ENCODE measurements around the gene CAMLG.

CAMLG gene

GRCh38 chr5:134724872-134725271, 13.5 kb upstream of the CAMLG start:
- no peaks in the 10 kb centered on the region for H3K27me3 ChIP-seq (replicated peaks in 2 of 5; ENCODE audit: control insufficient read depth in 4 of 5, insufficient read depth in 5 of 5, low read length in 4 of 5)
- H3K27ac ChIP-seq (ENCODE audit: insufficient read depth in 1 of 2, low read depth in 1 of 2, low read length in 2 of 2, poor library complexity in 1 of 2, severe bottlenecking in 2 of 2) = no peak overlapping the region
- CTCF ChIA-PET = interaction anchor here (1.1 kb wide), 1 partner anchor 16 kb away, joined by 3 read pairs; no protein-coding TSS in a partner anchor
- POLR2A ChIA-PET = no interaction called here
- H3K4me1 ChIP-seq (ENCODE audit: control extremely low read depth in 1 of 4, control insufficient read depth in 4 of 4, insufficient read depth in 4 of 4, low read length in 3 of 4) = no peaks in the 10 kb centered on the region
- no CpG with 5 or more reads among the region's 1 CpG for WGBS (ENCODE audit: insufficient coverage)
- H3K9me3 ChIP-seq (ENCODE audit: control extremely low read depth in 1 of 5, control insufficient read depth in 4 of 5, insufficient read depth in 2 of 5, low read depth in 1 of 5, low read length in 4 of 5) = no peaks in the 10 kb centered on the region
- peaks cover 5 to 32% (median 16%) of the 10 kb centered on the region in 4 experiments for H3K36me3 ChIP-seq (ENCODE audit: control insufficient read depth in 4 of 4, insufficient read depth in 4 of 4, low read length in 3 of 4)
- H3K4me3 ChIP-seq (ENCODE audit: control insufficient read depth in 1 of 7, extremely low read depth in 1 of 7, insufficient read depth in 4 of 7, low read depth in 2 of 7, low read length in 6 of 7) = no peak overlapping the region
- DNase-seq = no peak

- WGBS (ENCODE audit: insufficient coverage) = 53% methylated on average over 2 of the region's 3 CpGs
- H3K27ac ChIP-seq (ENCODE audit: insufficient read depth in 1 of 2, low read depth in 1 of 2, low read length in 2 of 2, poor library complexity in 1 of 2, severe bottlenecking in 2 of 2) = no peak overlapping the region
- POLR2A ChIA-PET = no interaction called here
- CTCF ChIA-PET = no interaction called here
- H3K27me3 ChIP-seq (replicated peaks in 2 of 5; ENCODE audit: control insufficient read depth in 4 of 5, insufficient read depth in 5 of 5, low read length in 4 of 5) = no peaks in the 10 kb centered on the region
- H3K9me3 ChIP-seq (ENCODE audit: control extremely low read depth in 1 of 5, control insufficient read depth in 4 of 5, insufficient read depth in 2 of 5, low read depth in 1 of 5, low read length in 4 of 5) = no peaks in the 10 kb centered on the region
- peaks cover 3 to 26% (median 17%) of the 10 kb centered on the region in 4 experiments for H3K4me1 ChIP-seq (ENCODE audit: control extremely low read depth in 1 of 4, control insufficient read depth in 4 of 4, insufficient read depth in 4 of 4, low read length in 3 of 4)
- H3K36me3 ChIP-seq (ENCODE audit: control insufficient read depth in 4 of 4, insufficient read depth in 4 of 4, low read length in 3 of 4) = no peaks in the 10 kb centered on the region
- DNase-seq = peak in 1 of 3 donors; percentile 15
- no peak overlapping the region for H3K4me3 ChIP-seq (ENCODE audit: control insufficient read depth in 1 of 7, extremely low read depth in 1 of 7, insufficient read depth in 4 of 7, low read depth in 2 of 7, low read length in 6 of 7)
Measured at GRCh38 chr5:134732819-134733218, 5.5 kb upstream of the CAMLG start.

- ChIA-PET POLR2A (no interaction called here), CTCF (interaction anchor here (0.6 to 1.8 kb wide), 3 partner anchors 27 to 440 kb away, joined by 3 to 4 read pairs (median 4); no protein-coding TSS in a partner anchor)
- peaks cover 9 to 43% (median 31%) of the 10 kb centered on the region in 4 experiments for H3K4me1 ChIP-seq (ENCODE audit: control extremely low read depth in 1 of 4, control insufficient read depth in 4 of 4, insufficient read depth in 4 of 4, low read length in 3 of 4)
- H3K9me3 ChIP-seq (ENCODE audit: control extremely low read depth in 1 of 5, control insufficient read depth in 4 of 5, insufficient read depth in 2 of 5, low read depth in 1 of 5, low read length in 4 of 5) = no peaks in the 10 kb centered on the region
- no peaks in the 10 kb centered on the region for H3K36me3 ChIP-seq (ENCODE audit: control insufficient read depth in 4 of 4, insufficient read depth in 4 of 4, low read length in 3 of 4)
- no peaks in the 10 kb centered on the region for H3K27me3 ChIP-seq (replicated peaks in 2 of 5; ENCODE audit: control insufficient read depth in 4 of 5, insufficient read depth in 5 of 5, low read length in 4 of 5)
- H3K27ac ChIP-seq (ENCODE audit: insufficient read depth in 1 of 2, low read depth in 1 of 2, low read length in 2 of 2, poor library complexity in 1 of 2, severe bottlenecking in 2 of 2) = no peak overlapping the region
- peak; percentile 15 to 55 (median 52) for DNase-seq
- H3K4me3 ChIP-seq (ENCODE audit: control insufficient read depth in 1 of 7, extremely low read depth in 1 of 7, insufficient read depth in 4 of 7, low read depth in 2 of 7, low read length in 6 of 7) = no peak overlapping the region
- 58% methylated on average over 2 of the region's 4 CpGs for WGBS (ENCODE audit: insufficient coverage)
Measured at GRCh38 chr5:134735243-134735642, 3.1 kb upstream of the CAMLG start.

- Histone ChIP-seq H3K36me3 (ENCODE audit: control insufficient read depth in 4 of 4, insufficient read depth in 4 of 4, low read length in 3 of 4) (peaks cover 0 to 6% (median 3%) of the 10 kb centered on the region in 4 experiments), H3K4me3 (ENCODE audit: control insufficient read depth in 1 of 7, extremely low read depth in 1 of 7, insufficient read depth in 4 of 7, low read depth in 2 of 7, low read length in 6 of 7) (no peak overlapping the region), H3K9me3 (ENCODE audit: control extremely low read depth in 1 of 5, control insufficient read depth in 4 of 5, insufficient read depth in 2 of 5, low read depth in 1 of 5, low read length in 4 of 5) (no peaks in the 10 kb centered on the region), H3K27ac (ENCODE audit: insufficient read depth in 1 of 2, low read depth in 1 of 2, low read length in 2 of 2, poor library complexity in 1 of 2, severe bottlenecking in 2 of 2) (peak overlapping the region in 1 of 2 experiments; percentile 25), H3K27me3 (replicated peaks in 2 of 5; ENCODE audit: control insufficient read depth in 4 of 5, insufficient read depth in 5 of 5, low read length in 4 of 5) (no peaks in the 10 kb centered on the region), H3K4me1 (ENCODE audit: control extremely low read depth in 1 of 4, control insufficient read depth in 4 of 4, insufficient read depth in 4 of 4, low read length in 3 of 4) (peaks cover 9 to 45% (median 34%) of the 10 kb centered on the region in 4 experiments)
- peak; percentile 8 to 69 (median 55) for DNase-seq
- ChIA-PET CTCF (interaction anchor here (0.8 to 1.3 kb wide), 3 partner anchors 8 to 469 kb away, joined by 3 to 4 read pairs (median 3); no protein-coding TSS in a partner anchor), POLR2A (interaction anchor here (0.8 kb wide), 1 partner anchor 27 kb away, joined by 3 read pairs; no protein-coding TSS in a partner anchor)
- no CpG with 5 or more reads among the region's 2 CpGs for WGBS (ENCODE audit: insufficient coverage)
Measured at GRCh38 chr5:134736173-134736812, 2.1 kb upstream of the CAMLG start.

- H3K27ac ChIP-seq (ENCODE audit: insufficient read depth in 1 of 2, low read depth in 1 of 2, low read length in 2 of 2, poor library complexity in 1 of 2, severe bottlenecking in 2 of 2) = peak overlapping the region; percentile 64 to 90
- H3K9me3 ChIP-seq (ENCODE audit: control extremely low read depth in 1 of 5, control insufficient read depth in 4 of 5, insufficient read depth in 2 of 5, low read depth in 1 of 5, low read length in 4 of 5) = no peaks in the 10 kb centered on the region
- peak overlapping the region; percentile 86 to 99 (median 90) for H3K4me3 ChIP-seq (ENCODE audit: control insufficient read depth in 1 of 7, extremely low read depth in 1 of 7, insufficient read depth in 4 of 7, low read depth in 2 of 7, low read length in 6 of 7)
- DNase-seq = peak; percentile 82 to 90 (median 84)
- ChIA-PET POLR2A (interaction anchor here (0.5 to 1.6 kb wide), 4 partner anchors 10 to 165 kb away, joined by 3 to 6 read pairs (median 3); partner anchors contain the start of gene DDX46), CTCF (interaction anchor here (0.6 to 6.4 kb wide), 16 partner anchors 9 to 378 kb away, joined by 3 to 52 read pairs (median 3); partner anchors contain the start of genes DDX46 and PCBD2)
- WGBS (ENCODE audit: insufficient coverage) = 0% methylated on average over 10 of the region's 21 CpGs
- no peaks in the 10 kb centered on the region for H3K27me3 ChIP-seq (replicated peaks in 2 of 5; ENCODE audit: control insufficient read depth in 4 of 5, insufficient read depth in 5 of 5, low read length in 4 of 5)
- peaks cover 9 to 45% (median 34%) of the 10 kb centered on the region in 4 experiments for H3K4me1 ChIP-seq (ENCODE audit: control extremely low read depth in 1 of 4, control insufficient read depth in 4 of 4, insufficient read depth in 4 of 4, low read length in 3 of 4)
- peaks cover 0 to 16% (median 10%) of the 10 kb centered on the region in 4 experiments for H3K36me3 ChIP-seq (ENCODE audit: control insufficient read depth in 4 of 4, insufficient read depth in 4 of 4, low read length in 3 of 4)
Measured at GRCh38 chr5:134738963-134739661, 764 bp downstream of the CAMLG start.

- H3K4me1 ChIP-seq (ENCODE audit: control extremely low read depth in 1 of 4, control insufficient read depth in 4 of 4, insufficient read depth in 4 of 4, low read length in 3 of 4) = peaks cover 6 to 35% (median 29%) of the 10 kb centered on the region in 4 experiments
- no peak overlapping the region for H3K27ac ChIP-seq (ENCODE audit: insufficient read depth in 1 of 2, low read depth in 1 of 2, low read length in 2 of 2, poor library complexity in 1 of 2, severe bottlenecking in 2 of 2)
- H3K27me3 ChIP-seq (replicated peaks in 2 of 5; ENCODE audit: control insufficient read depth in 4 of 5, insufficient read depth in 5 of 5, low read length in 4 of 5) = no peaks in the 10 kb centered on the region
- 98% methylated on average over 11 of the region's 11 CpGs for WGBS (ENCODE audit: insufficient coverage)
- DNase-seq = no peak
- H3K9me3 ChIP-seq (ENCODE audit: control extremely low read depth in 1 of 5, control insufficient read depth in 4 of 5, insufficient read depth in 2 of 5, low read depth in 1 of 5, low read length in 4 of 5) = no peaks in the 10 kb centered on the region
- ChIA-PET CTCF (interaction anchor here (1.1 to 6.4 kb wide), 6 partner anchors 9 to 164 kb away, joined by 3 to 52 read pairs (median 7); partner anchors contain the start of genes DDX46 and PCBD2), POLR2A (no interaction called here)
- H3K36me3 ChIP-seq (ENCODE audit: control insufficient read depth in 4 of 4, insufficient read depth in 4 of 4, low read length in 3 of 4) = peaks cover 0 to 20% (median 12%) of the 10 kb centered on the region in 4 experiments
- no peak overlapping the region for H3K4me3 ChIP-seq (ENCODE audit: control insufficient read depth in 1 of 7, extremely low read depth in 1 of 7, insufficient read depth in 4 of 7, low read depth in 2 of 7, low read length in 6 of 7)
Measured at GRCh38 chr5:134741052-134741451, 2.7 kb downstream of the CAMLG start.

Measured in common myeloid progenitor, CD34-positive (primary cell).